ENCODE results near the gene KCNQ1OT1. TPM values are rescaled to one million over a fixed set of nuclear protein-coding genes. Genes with fewer than 3 reads are reported as not detected.

Gene KCNQ1OT1
- total and polyA plus RNA-seq, 9 of the 15 experiments (the other 6 are each of a cell fraction or from before 2014, with no cell fraction given) = 0.04 to 2.3 (median 0.74) TPM

- no peak overlapping the region for H2AFZ ChIP-seq (ENCODE audit: low read depth, low read length)
- no peak overlapping the region for H3K27ac ChIP-seq (ENCODE audit: extremely low read depth, low read depth, low read length)
- WGBS (ENCODE audit: insufficient coverage, low coverage, missing lambda C conversion rate) = 84% methylated on average over 6 of the region's 6 CpGs
- intact Hi-C loops (cut with micrococcal nuclease) = no loop called here
- ATAC-seq = no peak
- no peak overlapping the region for H3K4me2 ChIP-seq (ENCODE audit: insufficient read depth, low read length)
- DNase-seq (ENCODE audit: extremely low read depth in 1 of 4, low spot score in 3 of 4) = no peak
- FAIRE-seq = no peak
- no peak overlapping the region for H3K9ac ChIP-seq (ENCODE audit: insufficient read depth in 1 of 2, low read depth in 2 of 2, low read length in 2 of 2)
- H3K79me2 ChIP-seq (ENCODE audit: control insufficient read depth, insufficient read depth, low read length) = peaks cover 5% of the 10 kb centered on the region; the same call in 2 of the 3 replicates
- TF ChIP-seq MXI1 (IDR thresholded peaks at IDR 0.05; ENCODE audit: low read depth, low read length) (no peak), ZNF778 (CRISPR knock-in tag; IDR thresholded peaks at IDR 0.05) (no peak), ZNF174 (CRISPR knock-in tag; IDR thresholded peaks at IDR 0.05) (no peak), NFIC (IDR thresholded peaks at IDR 0.05) (no peak), ZNF586 (CRISPR knock-in tag; conservative IDR thresholded peaks at IDR 0.05) (no peak), SLC30A9 (CRISPR knock-in tag; IDR thresholded peaks at IDR 0.05) (no peak)
- TF ChIP-seq, protein P1, sequence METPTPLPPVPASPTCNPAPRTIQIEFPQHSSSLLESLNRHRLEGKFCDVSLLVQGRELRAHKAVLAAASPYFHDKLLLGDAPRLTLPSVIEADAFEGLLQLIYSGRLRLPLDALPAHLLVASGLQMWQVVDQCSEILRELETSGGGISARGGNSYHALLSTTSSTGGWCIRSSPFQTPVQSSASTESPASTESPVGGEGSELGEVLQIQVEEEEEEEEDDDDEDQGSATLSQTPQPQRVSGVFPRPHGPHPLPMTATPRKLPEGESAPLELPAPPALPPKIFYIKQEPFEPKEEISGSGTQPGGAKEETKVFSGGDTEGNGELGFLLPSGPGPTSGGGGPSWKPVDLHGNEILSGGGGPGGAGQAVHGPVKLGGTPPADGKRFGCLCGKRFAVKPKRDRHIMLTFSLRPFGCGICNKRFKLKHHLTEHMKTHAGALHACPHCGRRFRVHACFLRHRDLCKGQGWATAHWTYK (CRISPR knock-in tag; IDR thresholded peaks at IDR 0.05) = no peak
- no peaks in the 10 kb centered on the region for H3K4me1 ChIP-seq (replicated peaks in 1 of 2; ENCODE audit: control insufficient read depth in 2 of 2, insufficient read depth in 2 of 2, low read length in 2 of 2)
- H3K27me3 ChIP-seq (ENCODE audit: control insufficient read depth in 2 of 2, insufficient read depth in 2 of 2, low read length in 2 of 2) = no peaks in the 10 kb centered on the region
- ChIA-PET POLR2A (no interaction called here), CTCF (ENCODE audit: low intra/inter-chr PET ratio) (no interaction called here)
- in situ Hi-C loops (cut with MboI) = no loop called here
- no peak overlapping the region for H3K4me3 ChIP-seq
- H3K36me3 ChIP-seq (ENCODE audit: control insufficient read depth, insufficient read depth, low read length) = peaks cover 32% of the 10 kb centered on the region; the same call in 2 of the 3 replicates
- peaks cover 12% of the 10 kb centered on the region for H3K9me3 ChIP-seq (replicated peaks; ENCODE audit: control insufficient read depth, insufficient read depth, low read depth, low read length)
- no TSS peak for BruUV-seq (replicated peaks)
- no peaks in the 10 kb centered on the region for H4K20me1 ChIP-seq (replicated peaks; ENCODE audit: control insufficient read depth, insufficient read depth, low read length)
- peaks cover 4% of the 10 kb centered on the region for H3K9me1 ChIP-seq (ENCODE audit: control insufficient read depth, insufficient read depth, low read length)
Observed at GRCh38 chr11:2666401-2666741, 33.4 kb downstream of the KCNQ1OT1 start.
